ENCODE data around the gene RGS7. TPM values are rescaled to one million over a fixed set of nuclear protein-coding genes. Genes with fewer than 3 reads are reported as not detected.

Gene RGS7
- total RNA-seq, 1 experiment from 2014 or later: 0.10 TPM

- no peaks in the 10 kb centered on the region for H3K9me3 ChIP-seq (ENCODE audit: control insufficient read depth, insufficient read depth, low read depth, low read length)
- intact Hi-C loops (cut with micrococcal nuclease; ENCODE audit: unreplicated experiment): no loop called here
- ChIA-PET CTCF (no interaction called here), POLR2A (no interaction called here)
- H3K4me3 ChIP-seq (ENCODE audit: low read depth in 2 of 2, low read length in 2 of 2): no peak overlapping the region
- ATAC-seq (no peak), DNase-seq (ENCODE audit: low read depth, low spot score) (no peak)
- no TSS peak for BruUV-seq (replicated peaks)
- no peak overlapping the region for H3K27ac ChIP-seq (ENCODE audit: low read length)
- H3K27me3 ChIP-seq (ENCODE audit: control insufficient read depth, insufficient read depth, low read length): no peaks in the 10 kb centered on the region
- no peaks in the 10 kb centered on the region for H3K4me1 ChIP-seq (ENCODE audit: control insufficient read depth, insufficient read depth, low read length)
- no peak for TF ChIP-seq TCF7L2 (IDR thresholded peaks at IDR 0.05; ENCODE audit: low read depth, low read length)
- TF ChIP-seq POLR2AphosphoS5 (IDR thresholded peaks at IDR 0.05; ENCODE audit: low read depth, low read length): no peak
- in situ Hi-C loops (cut with HindIII; ENCODE audit: low pct_unique_long_range_greater_than_20kb, low sequenced_read_pairs): no loop called here
- H3K36me3 ChIP-seq (ENCODE audit: control insufficient read depth, insufficient read depth, low read length): no peaks in the 10 kb centered on the region
Observed at GRCh38 chr1:241177660-241178059, 179.3 kb downstream of the RGS7 start.

GRCh38 chr1:241172486-241172885 lies 184.5 kb downstream of the RGS7 start:
- no peak overlapping the region for H3K27ac ChIP-seq (ENCODE audit: low read length)
- DNase-seq (ENCODE audit: low read depth, low spot score) (no peak), ATAC-seq (no peak)
- BruUV-seq (replicated peaks): no TSS peak
- intact Hi-C loops (cut with micrococcal nuclease; ENCODE audit: unreplicated experiment): no loop called here
- H3K27me3 ChIP-seq (ENCODE audit: control insufficient read depth, insufficient read depth, low read length): no peaks in the 10 kb centered on the region; the same call in 1 of the 2 replicates
- ChIA-PET CTCF (no interaction called here), POLR2A (no interaction called here)
- H3K36me3 ChIP-seq (ENCODE audit: control insufficient read depth, insufficient read depth, low read length): no peaks in the 10 kb centered on the region
- TF ChIP-seq TCF7L2 (IDR thresholded peaks at IDR 0.05; ENCODE audit: low read depth, low read length): no peak
- no peak for TF ChIP-seq REST (IDR thresholded peaks at IDR 0.05; ENCODE audit: insufficient read depth in 1 of 2, low read depth in 2 of 2, low read length in 1 of 2)
- no peak for TF ChIP-seq SIN3A (IDR thresholded peaks at IDR 0.05; ENCODE audit: borderline replicate concordance, insufficient read depth, low read depth, low read length)
- no peak for TF ChIP-seq POLR2AphosphoS5 (IDR thresholded peaks at IDR 0.05; ENCODE audit: low read depth, low read length)
- no peak; the same call in 1 of the 2 replicates for TF ChIP-seq CTCF (IDR thresholded peaks at IDR 0.05)
- H3K9me3 ChIP-seq (ENCODE audit: control insufficient read depth, insufficient read depth, low read depth, low read length): no peaks in the 10 kb centered on the region
- H3K4me1 ChIP-seq (ENCODE audit: control insufficient read depth, insufficient read depth, low read length): no peaks in the 10 kb centered on the region
- H3K4me3 ChIP-seq (ENCODE audit: low read depth in 2 of 2, low read length in 2 of 2): no peak overlapping the region
- in situ Hi-C loops (cut with HindIII; ENCODE audit: low pct_unique_long_range_greater_than_20kb, low sequenced_read_pairs): no loop called here

GRCh38 chr1:241171991-241172390 lies 185.0 kb downstream of the RGS7 start:
- H3K9me3 ChIP-seq (ENCODE audit: control insufficient read depth, insufficient read depth, low read depth, low read length): no peaks in the 10 kb centered on the region
- no peaks in the 10 kb centered on the region for H3K4me1 ChIP-seq (ENCODE audit: control insufficient read depth, insufficient read depth, low read length)
- in situ Hi-C loops (cut with HindIII; ENCODE audit: low pct_unique_long_range_greater_than_20kb, low sequenced_read_pairs) (no loop called here), intact Hi-C loops (cut with micrococcal nuclease; ENCODE audit: unreplicated experiment) (no loop called here)
- H3K27me3 ChIP-seq (ENCODE audit: control insufficient read depth, insufficient read depth, low read length): no peaks in the 10 kb centered on the region; the same call in 1 of the 2 replicates
- H3K4me3 ChIP-seq (ENCODE audit: low read depth in 2 of 2, low read length in 2 of 2): no peak overlapping the region
- H3K36me3 ChIP-seq (ENCODE audit: control insufficient read depth, insufficient read depth, low read length): no peaks in the 10 kb centered on the region
- ATAC-seq (no peak), DNase-seq (ENCODE audit: low read depth, low spot score) (no peak)
- ChIA-PET POLR2A (no interaction called here), CTCF (no interaction called here)
- no TSS peak for BruUV-seq (replicated peaks)
- H3K27ac ChIP-seq (ENCODE audit: low read length): no peak overlapping the region
- no peak for TF ChIP-seq POLR2AphosphoS5 (IDR thresholded peaks at IDR 0.05; ENCODE audit: low read depth, low read length)
- no peak for TF ChIP-seq REST (IDR thresholded peaks at IDR 0.05; ENCODE audit: insufficient read depth in 1 of 2, low read depth in 2 of 2, low read length in 1 of 2)
- TF ChIP-seq CTCF (IDR thresholded peaks at IDR 0.05): no peak
- no peak for TF ChIP-seq SIN3A (IDR thresholded peaks at IDR 0.05; ENCODE audit: borderline replicate concordance, insufficient read depth, low read depth, low read length)
- no peak for TF ChIP-seq TCF7L2 (IDR thresholded peaks at IDR 0.05; ENCODE audit: low read depth, low read length)
